HepG2 (cell line): Measurements from ENCODE around the gene RAD18.

ENCODE experiments used
- CHD2 ChIP-seq: IDR thresholded peaks from 2 replicates; pipeline ENCODE4 v1.6.1; 2011; ENCODE audit warnings: low read depth, low read length, improper control_type of control experiment
- FOXO4 ChIP-seq: sonication (generic); formaldehyde crosslinking; conservative IDR thresholded peaks from 2 replicates; pipeline ENCODE4 v1.8.1; 2023; ENCODE audit warnings: missing genetic modification reagents
- HOXA5 ChIP-seq: sonication (generic); formaldehyde crosslinking; IDR thresholded peaks from 2 replicates; pipeline ENCODE4 v1.4.0; 2020; ENCODE audit warnings: missing genetic modification reagents
- KAT7 ChIP-seq: IDR thresholded peaks from 2 replicates; pipeline ENCODE4 v1.6.1; 2018; ENCODE audit warnings: borderline replicate concordance, missing compliant biosample characterization
- MATR3 ChIP-seq: sonication (generic); formaldehyde crosslinking; IDR thresholded peaks from 2 replicates; pipeline ENCODE4 v1.4.0; 2020; ENCODE audit warnings: missing genetic modification reagents
- MXD1 ChIP-seq: sonication (generic); formaldehyde crosslinking; IDR thresholded peaks from 2 replicates; pipeline ENCODE4 v1.4.0; 2020; ENCODE audit warnings: mild to moderate bottlenecking, missing genetic modification reagents
- POLR2A ChIP-seq, 2 experiments: IDR thresholded peaks; 2 replicates each; pipeline ENCODE4 v1.6.1; 2011; ENCODE audit warnings: low read depth in 2 of 2, low read length in 2 of 2, mild to moderate bottlenecking in 1 of 2, moderate library complexity in 1 of 2; ENCODE audit not compliant: insufficient read depth in 1 of 2
- RAD21 ChIP-seq: fragments of 450-650 bp; formaldehyde crosslinking; IDR thresholded peaks from 2 replicates; pipeline ENCODE4 v1.5.0; 2020; ENCODE audit warnings: mild to moderate bottlenecking
- SIN3A ChIP-seq: IDR thresholded peaks from 2 replicates; pipeline ENCODE4 v1.6.1; 2011; ENCODE audit warnings: low read depth, mild to moderate bottlenecking, control low read depth, low read length, borderline replicate concordance
- TAF1 ChIP-seq: sonication (generic); formaldehyde crosslinking; IDR thresholded peaks from 2 replicates; pipeline ENCODE4 v1.4.0; 2020; ENCODE audit warnings: missing genetic modification reagents
- U2AF1 ChIP-seq: fragments of 200-400 bp; formaldehyde crosslinking; optimal IDR thresholded peaks from 2 replicates; pipeline ENCODE3; 2017; ENCODE audit warnings: mild to moderate bottlenecking, low read depth, low read length
- ZNF556 ChIP-seq: sonication (generic); formaldehyde crosslinking; IDR thresholded peaks from 2 replicates; pipeline ENCODE4 v1.4.0; 2020; ENCODE audit warnings: mild to moderate bottlenecking, missing genetic modification reagents, borderline replicate concordance
- ZNF644 ChIP-seq: IDR thresholded peaks from 2 replicates; pipeline ENCODE4 v1.6.1; 2016; ENCODE audit warnings: low read depth

DNA sequence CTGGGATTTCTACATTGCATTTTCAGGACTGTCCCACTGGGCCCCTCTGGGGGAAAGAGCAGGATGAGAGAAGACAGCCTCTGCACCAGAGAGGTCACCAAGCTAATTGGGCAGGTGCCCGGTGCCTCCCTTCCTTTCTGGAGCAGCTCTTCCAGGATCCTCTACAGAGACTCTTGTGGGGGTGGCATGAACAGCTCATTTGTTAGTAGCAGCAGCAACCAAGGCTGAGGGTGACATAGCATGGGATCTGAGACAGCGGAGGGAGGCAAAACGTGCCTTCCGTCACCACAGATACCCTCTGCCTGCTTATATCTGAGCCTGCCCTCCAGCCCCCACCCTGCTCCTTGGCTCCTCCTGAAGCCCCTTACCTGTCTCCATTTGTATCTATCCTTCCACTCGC lies 110.8 kb downstream of the RAD18 start:
- no peak for TF ChIP-seq MATR3
- no peak for TF ChIP-seq ZNF644 (CRISPR knock-in tag)
- TF ChIP-seq RAD21 (CRISPR knock-in tag) = no peak
- no peak for TF ChIP-seq MXD1 (CRISPR knock-in tag)
- no peak for TF ChIP-seq KAT7 (CRISPR knock-in tag)
- TF ChIP-seq CHD2 = no peak
- no peak for TF ChIP-seq FOXO4 (CRISPR knock-in tag)
- TF ChIP-seq TAF1 (CRISPR knock-in tag) = no peak
- no peak for TF ChIP-seq POLR2A (IDR thresholded peaks at IDR 0.05; ENCODE audit: insufficient read depth in 1 of 2, low read depth in 2 of 2, low read length in 2 of 2)
- TF ChIP-seq SIN3A = no peak
- TF ChIP-seq ZNF556 (CRISPR knock-in tag) = no peak
- TF ChIP-seq HOXA5 (CRISPR knock-in tag) = no peak
- TF ChIP-seq U2AF1 = no peak
